PC-3 (cell line): Measurements from ENCODE around the gene ZNF334. TPM values are rescaled to one million over a fixed set of nuclear protein-coding genes. Genes with fewer than 3 reads are reported as not detected.

Experiments used
- ATAC-seq: fragments of 200-7000 bp; cut with Tn5 transposase; 2 replicates; pipeline ENCODE4 v1.9.1; 2020; ENCODE audit warnings: mild to moderate bottlenecking, moderate library complexity
- BruUV-seq: library from RNA; stranded (reverse); fragments of 400-500 nt; replicated peaks from 2 replicates; lab custom pipeline; 2021; lab: Mats Ljungman, UMichigan
- CTCF ChIA-PET: fragments of 300-600 bp; sonication (Branson Sonifier 250); formaldehyde crosslinking; loops from one replicate; lab custom pipeline; 2022; ENCODE audit warnings: antibody characterized with exemption; lab: Charles Lee
- POLR2A ChIA-PET: fragments of 300-600 bp; sonication (Branson Sonifier 250); formaldehyde crosslinking; loops from one replicate; lab custom pipeline; 2022; ENCODE audit warnings: antibody characterized with exemption; ENCODE audit not compliant: unreplicated experiment; lab: Charles Lee
- DNase-seq: peaks from one replicate; pipeline ENCODE4 v3.0.0-alpha.2; 2015
- H2AFZ ChIP-seq: fragments of 300-600 bp; sonication (generic); 2 replicates; pipeline ENCODE4 v1.6.0; 2016; ENCODE audit warnings: antibody characterized with exemption, low read length
- H3F3A ChIP-seq: fragments of 300-600 bp; sonication (generic); one replicate; pipeline ENCODE4 v1.6.0; 2017; ENCODE audit warnings: antibody characterized with exemption, low read length, control low read depth, mild to moderate bottlenecking; ENCODE audit not compliant: unreplicated experiment
- H3K27ac ChIP-seq: fragments of 300-600 bp; sonication (generic); 2 replicates; pipeline ENCODE4 v1.5.1; 2016; ENCODE audit warnings: mild to moderate bottlenecking, low read length
- H3K27me3 ChIP-seq: fragments of 300-600 bp; sonication (generic); 2 replicates; pipeline ENCODE4 v1.6.1; 2016; ENCODE audit warnings: low read length, mixed read lengths
- H3K36me3 ChIP-seq: fragments of 300-600 bp; sonication (generic); 2 replicates; pipeline ENCODE4 v1.6.1; 2016; ENCODE audit warnings: low read depth, mixed run types, low read length, mixed read lengths
- H3K4me1 ChIP-seq: fragments of 300-600 bp; sonication (generic); 2 replicates; pipeline ENCODE4 v1.5.1; 2016; ENCODE audit warnings: low read length; ENCODE audit not compliant: insufficient read depth
- H3K4me2 ChIP-seq: fragments of 300-600 bp; sonication (generic); 2 replicates; pipeline ENCODE4 v1.6.0; 2016; ENCODE audit warnings: low read length
- H3K4me3 ChIP-seq: fragments of 300-600 bp; sonication (generic); 2 replicates; pipeline ENCODE4 v1.5.1; 2016; ENCODE audit warnings: mild to moderate bottlenecking, low read length, mixed read lengths
- H3K79me2 ChIP-seq: fragments of 300-600 bp; sonication (generic); 2 replicates; pipeline ENCODE4 v1.6.1; 2017; ENCODE audit warnings: low read length, mixed read lengths
- H3K9ac ChIP-seq: fragments of 300-600 bp; sonication (generic); 2 replicates; pipeline ENCODE4 v1.6.0; 2016; ENCODE audit warnings: mild to moderate bottlenecking, low read length
- H3K9me2 ChIP-seq: fragments of 300-600 bp; sonication (generic); replicated peaks from 2 replicates; pipeline ENCODE4 v1.6.1; 2016; ENCODE audit warnings: mixed run types, low read length, mixed read lengths
- H3K9me3 ChIP-seq: fragments of 300-600 bp; sonication (generic); 2 replicates; pipeline ENCODE4 v1.6.1; 2016; ENCODE audit warnings: low read length, mixed read lengths
- H4K20me1 ChIP-seq: fragments of 300-600 bp; sonication (generic); 2 replicates; pipeline ENCODE4 v1.6.1; 2016; ENCODE audit warnings: low read length, mixed read lengths
- EZH2 ChIP-seq: fragments of 300-600 bp; sonication (generic); IDR thresholded peaks from one replicate; pipeline ENCODE4 v1.6.1; 2017; ENCODE audit warnings: antibody characterized with exemption, mild to moderate bottlenecking, low read length; ENCODE audit not compliant: unreplicated experiment
- EZH2phosphoT487 ChIP-seq: fragments of 300-600 bp; sonication (generic); IDR thresholded peaks from 2 replicates; pipeline ENCODE4 v1.6.1; 2018; ENCODE audit warnings: mild to moderate bottlenecking, antibody characterized with exemption, low read length, borderline replicate concordance
- intact Hi-C: fragments of 100-400 bp; cut with micrococcal nuclease; formaldehyde crosslinking; loops from 2 replicates; pipeline ENCODE4 v1.9.0; 2023
- total RNA-seq: library from RNA; depleted of rRNA; stranded (reverse); fragments of >200 nt; gene quantifications from 2 replicates; pipeline ENCODE4 v1.2.3, GENCODE V29; 2014
- TF ChIP-seq, protein P1 (sequence below): fragments of 300-600 bp; sonication (generic); conservative IDR thresholded peaks from 2 replicates; pipeline ENCODE4 v1.5.1; 2017; ENCODE audit warnings: antibody characterized with exemption, low read depth, mild to moderate bottlenecking, low read length

The ZNF334 gene
- total RNA-seq, 1 experiment from 2014 or later, result 0.58 TPM

DNA sequence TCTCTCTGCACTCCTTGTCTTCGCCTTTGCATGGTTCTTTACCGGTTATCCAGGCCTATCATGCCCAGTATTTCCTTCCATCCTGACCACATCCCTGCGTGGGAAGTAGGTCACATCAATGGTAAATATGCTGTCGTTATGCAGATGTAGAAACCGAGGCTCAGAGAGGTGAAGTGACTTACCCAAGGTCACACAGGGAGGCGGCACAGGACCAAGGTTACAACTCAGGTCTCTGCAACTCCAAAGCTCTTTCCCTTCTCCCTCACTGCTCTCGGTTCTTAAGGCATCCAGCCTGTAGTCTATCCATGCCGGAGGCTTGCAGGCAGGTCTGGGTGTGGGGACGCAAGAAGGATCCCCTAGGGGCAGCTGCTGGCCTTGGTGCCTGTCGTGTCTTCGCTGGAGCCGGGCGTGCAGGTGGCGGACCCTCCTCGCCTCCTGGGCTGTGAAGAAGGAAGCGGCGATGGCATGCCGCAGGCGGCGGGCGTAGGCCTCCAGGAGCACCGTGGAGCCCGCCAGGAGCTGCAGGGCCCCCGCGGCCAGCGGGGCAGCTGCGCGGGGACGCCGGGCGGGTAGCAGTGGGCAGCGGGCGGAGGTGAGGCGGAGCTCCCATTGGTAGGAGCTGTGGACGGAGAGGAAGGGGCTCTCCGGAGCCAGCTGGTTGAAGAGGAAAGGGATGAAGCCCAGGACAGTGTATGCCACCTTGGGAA is 28.0 kb upstream of the ZNF334 start:
- peaks cover 76% of the 10 kb centered on the region for H3K27me3 ChIP-seq
- no peaks in the 10 kb centered on the region for H3K36me3 ChIP-seq
- no peaks in the 10 kb centered on the region for H3K9me3 ChIP-seq
- H3K9me2 ChIP-seq, result no peaks in the 10 kb centered on the region
- H3K79me2 ChIP-seq, result no peaks in the 10 kb centered on the region
- CTCF ChIA-PET, result no interaction called here
- H3K4me3 ChIP-seq, result no peak overlapping the region
- no peaks in the 10 kb centered on the region for H3K4me1 ChIP-seq
- intact Hi-C loops, result no loop called here
- POLR2A ChIA-PET, result no interaction called here
- no peak overlapping the region for H3K9ac ChIP-seq
- no TSS peak for BruUV-seq
- no peak overlapping the region for H3K27ac ChIP-seq
- H3K4me2 ChIP-seq, result no peak overlapping the region
- H4K20me1 ChIP-seq, result no peaks in the 10 kb centered on the region
- TF ChIP-seq EZH2phosphoT487 (no peak), EZH2 (no peak)
- TF ChIP-seq, protein P1, sequence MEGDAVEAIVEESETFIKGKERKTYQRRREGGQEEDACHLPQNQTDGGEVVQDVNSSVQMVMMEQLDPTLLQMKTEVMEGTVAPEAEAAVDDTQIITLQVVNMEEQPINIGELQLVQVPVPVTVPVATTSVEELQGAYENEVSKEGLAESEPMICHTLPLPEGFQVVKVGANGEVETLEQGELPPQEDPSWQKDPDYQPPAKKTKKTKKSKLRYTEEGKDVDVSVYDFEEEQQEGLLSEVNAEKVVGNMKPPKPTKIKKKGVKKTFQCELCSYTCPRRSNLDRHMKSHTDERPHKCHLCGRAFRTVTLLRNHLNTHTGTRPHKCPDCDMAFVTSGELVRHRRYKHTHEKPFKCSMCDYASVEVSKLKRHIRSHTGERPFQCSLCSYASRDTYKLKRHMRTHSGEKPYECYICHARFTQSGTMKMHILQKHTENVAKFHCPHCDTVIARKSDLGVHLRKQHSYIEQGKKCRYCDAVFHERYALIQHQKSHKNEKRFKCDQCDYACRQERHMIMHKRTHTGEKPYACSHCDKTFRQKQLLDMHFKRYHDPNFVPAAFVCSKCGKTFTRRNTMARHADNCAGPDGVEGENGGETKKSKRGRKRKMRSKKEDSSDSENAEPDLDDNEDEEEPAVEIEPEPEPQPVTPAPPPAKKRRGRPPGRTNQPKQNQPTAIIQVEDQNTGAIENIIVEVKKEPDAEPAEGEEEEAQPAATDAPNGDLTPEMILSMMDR, result no peak
- no peak for DNase-seq
- H2AFZ ChIP-seq, result no peak overlapping the region
- H3F3A ChIP-seq, result no peaks in the 10 kb centered on the region
- no peak for ATAC-seq

DNA sequence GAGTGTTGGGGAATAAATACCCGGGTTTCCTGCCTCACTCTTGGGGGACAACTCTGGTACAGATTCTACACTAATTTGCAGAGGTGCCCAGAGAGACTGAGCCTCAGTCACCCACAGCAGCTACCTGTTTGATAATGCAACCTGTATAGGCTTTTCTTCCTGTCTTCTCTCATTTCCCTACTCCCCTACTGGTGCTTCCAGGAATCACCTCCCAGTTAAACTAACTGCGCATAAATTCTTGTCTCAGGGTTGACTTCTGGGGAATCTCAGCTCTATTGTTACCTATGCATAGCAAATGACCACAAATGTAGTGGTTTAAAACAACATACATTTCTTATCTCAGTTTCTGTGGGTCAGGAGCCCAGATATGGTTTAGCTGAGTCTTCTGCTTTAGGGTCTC is 25.8 kb upstream of the ZNF334 start:
- POLR2A ChIA-PET, result no interaction called here
- TF ChIP-seq EZH2phosphoT487, result no peak
- TF ChIP-seq, protein P1, result no peak; the same call in 1 of the 2 replicates
- no TSS peak for BruUV-seq
- Histone ChIP-seq H3K27me3 (peaks cover 75% of the 10 kb centered on the region), H3K9ac (no peak overlapping the region), H3K9me2 (no peaks in the 10 kb centered on the region), H2AFZ (no peak overlapping the region), H3F3A (no peaks in the 10 kb centered on the region), H3K4me2 (no peak overlapping the region), H3K79me2 (no peaks in the 10 kb centered on the region), H3K9me3 (no peaks in the 10 kb centered on the region), H4K20me1 (no peaks in the 10 kb centered on the region), H3K4me3 (no peak overlapping the region), H3K4me1 (no peaks in the 10 kb centered on the region), H3K36me3 (no peaks in the 10 kb centered on the region), H3K27ac (no peak overlapping the region)
- intact Hi-C loops, result no loop called here
- DNase-seq, result no peak
- CTCF ChIA-PET, result no interaction called here
- ATAC-seq, result no peak

DNA sequence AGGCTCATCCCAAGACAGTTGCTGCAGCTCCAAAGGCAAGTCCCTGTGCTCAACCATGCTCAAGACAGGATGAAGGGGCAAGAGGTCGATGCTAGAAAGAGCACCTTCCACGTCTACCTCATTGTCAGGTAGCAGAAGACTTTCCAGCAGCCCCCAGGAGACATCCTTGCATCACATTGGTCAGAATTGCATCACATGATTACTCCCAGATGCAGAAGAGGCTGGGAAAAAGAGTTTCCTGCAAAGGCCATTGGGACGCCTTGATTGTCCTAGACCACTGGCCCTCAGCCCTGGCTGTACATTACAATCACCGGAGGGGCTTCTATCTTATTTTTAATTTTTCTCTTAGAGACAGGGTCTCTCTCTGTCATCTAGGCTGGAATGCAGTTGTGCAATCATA is 17.3 kb upstream of the ZNF334 start:
- no peak overlapping the region for H2AFZ ChIP-seq
- no peak overlapping the region for H3K27ac ChIP-seq
- no peaks in the 10 kb centered on the region for H4K20me1 ChIP-seq
- H3K79me2 ChIP-seq, result no peaks in the 10 kb centered on the region
- ChIA-PET POLR2A (no interaction called here), CTCF (no interaction called here)
- H3K4me3 ChIP-seq, result no peak overlapping the region
- no TSS peak for BruUV-seq
- no peaks in the 10 kb centered on the region for H3F3A ChIP-seq
- ATAC-seq (no peak), DNase-seq (no peak)
- H3K4me1 ChIP-seq, result no peaks in the 10 kb centered on the region
- no peaks in the 10 kb centered on the region for H3K36me3 ChIP-seq
- TF ChIP-seq, protein P1, result no peak
- TF ChIP-seq EZH2phosphoT487 (no peak), EZH2 (no peak)
- H3K4me2 ChIP-seq, result no peak overlapping the region
- no peak overlapping the region for H3K9ac ChIP-seq
- H3K9me3 ChIP-seq, result no peaks in the 10 kb centered on the region
- H3K9me2 ChIP-seq, result no peaks in the 10 kb centered on the region
- intact Hi-C loops, result no loop called here
- peaks cover 10% of the 10 kb centered on the region for H3K27me3 ChIP-seq
